CD4-positive, alpha-beta T cell treated with Interleukin-2 at 100 ng/mL for 4 hours (primary cell): ENCODE results near the gene BBS9.
"Not testable (repeated sequence)": the region's sequence is repeated elsewhere in the genome, so short reads cannot be mapped to it uniquely, and the experiment has no call there.

ENCODE experiments used
- DNase-seq: peaks from one replicate; pipeline ENCODE4 v3.0.0-alpha.2; 2020; ENCODE audit warnings: low spot score

BBS9 gene

GRCh38 chr7:33432821-33433220, 303.5 kb downstream of the BBS9 start:
- no peak for DNase-seq

- DNase-seq: no peak
These were observed 304.0 kb downstream of the BBS9 start for GRCh38 chr7:33433357-33433756.

GRCh38 chr7:33444511-33444910, 315.1 kb downstream of the BBS9 start:
- DNase-seq: no peak

GRCh38 chr7:33446551-33446950, 317.2 kb downstream of the BBS9 start:
- DNase-seq: no peak

- no peak for DNase-seq
These were observed 318.7 kb downstream of the BBS9 start for GRCh38 chr7:33448035-33448434.

GRCh38 chr7:33449847-33450246, 320.5 kb downstream of the BBS9 start:
- DNase-seq: no peak

- no peak for DNase-seq
These were observed 323.6 kb downstream of the BBS9 start for GRCh38 chr7:33452805-33453502.

GRCh38 chr7:33457039-33457438, 327.7 kb downstream of the BBS9 start:
- DNase-seq: no peak

GRCh38 chr7:33458581-33458980, 329.2 kb downstream of the BBS9 start:
- DNase-seq: no peak

GRCh38 chr7:33459340-33459751, 330.0 kb downstream of the BBS9 start:
- no peak for DNase-seq

- no peak for DNase-seq
These were observed 333.8 kb downstream of the BBS9 start for GRCh38 chr7:33463131-33463530.

GRCh38 chr7:33466203-33466602, 336.8 kb downstream of the BBS9 start:
- DNase-seq: no peak

- no peak for DNase-seq
These were observed 342.4 kb downstream of the BBS9 start for GRCh38 chr7:33471636-33472242.

GRCh38 chr7:33472348-33473025, 343.1 kb downstream of the BBS9 start:
- no peak for DNase-seq

- no peak for DNase-seq
These were observed 348.5 kb downstream of the BBS9 start for GRCh38 chr7:33477719-33478480.

GRCh38 chr7:33484476-33484875, 355.1 kb downstream of the BBS9 start:
- not testable (repeated sequence) for DNase-seq

- DNase-seq: no peak
These were observed 356.6 kb downstream of the BBS9 start for GRCh38 chr7:33485747-33486493.

- DNase-seq: no peak
These were observed 357.3 kb downstream of the BBS9 start for GRCh38 chr7:33486633-33487032.

GRCh38 chr7:33487998-33488682, 358.8 kb downstream of the BBS9 start:
- DNase-seq: no peak

- DNase-seq: no peak
These were observed 365.1 kb downstream of the BBS9 start for GRCh38 chr7:33494474-33494873.

- no peak for DNase-seq
These were observed 365.8 kb downstream of the BBS9 start for GRCh38 chr7:33495207-33495606.
